Measurements from ENCODE around the gene PDZD7.

The PDZD7 gene

GRCh38 chr10:101031128-101031795, at the start of gene PDZD7, which contains the start of gene SFXN3:
PDZD7 (minus strand) TSS chr10:101031129; CDS start chr10:101030219, 910 bp downstream.
SFXN3 (plus strand) TSS chr10:101031234; CDS start chr10:101034695, 3,461 bp downstream.
- DNase-seq = peak; percentile 34 to 99 (median 90)

GRCh38 chr10:101079874-101080273, 48.9 kb upstream of the PDZD7 start:
- DNase-seq = no peak

GRCh38 chr10:101076630-101077029, 45.7 kb upstream of the PDZD7 start:
- DNase-seq = no peak

- no peak for DNase-seq
These were observed 44.8 kb upstream of the PDZD7 start for GRCh38 chr10:101075775-101076174.

- DNase-seq = no peak
These were observed 42.7 kb upstream of the PDZD7 start for GRCh38 chr10:101073631-101074030.

GRCh38 chr10:101072923-101073322, 42.0 kb upstream of the PDZD7 start:
- no peak for DNase-seq

GRCh38 chr10:101071885-101072433, 41.0 kb upstream of the PDZD7 start:
- no peak for DNase-seq

- peak in 1 of 56 donors; percentile 28 for DNase-seq
These were observed 40.4 kb upstream of the PDZD7 start for GRCh38 chr10:101071267-101071884.

GRCh38 chr10:101070098-101070497, 39.2 kb upstream of the PDZD7 start:
- DNase-seq = no peak

- no peak for DNase-seq
These were observed 38.5 kb upstream of the PDZD7 start for GRCh38 chr10:101069441-101069840.

- peak in 48 of 56 donors; percentile 3 to 79 (median 38) for DNase-seq
These were observed 36.6 kb upstream of the PDZD7 start for GRCh38 chr10:101067356-101068083.

- peak in 1 of 56 donors; percentile 28 for DNase-seq
These were observed 36.0 kb upstream of the PDZD7 start for GRCh38 chr10:101066896-101067355.

- peak in 16 of 56 donors; percentile 12 to 39 (median 16) for DNase-seq
These were observed 35.4 kb upstream of the PDZD7 start for GRCh38 chr10:101066146-101066895.

GRCh38 chr10:101065481-101066145, 34.7 kb upstream of the PDZD7 start:
- no peak for DNase-seq

- no peak for DNase-seq
These were observed 33.6 kb upstream of the PDZD7 start for GRCh38 chr10:101064415-101065030.

- no peak for DNase-seq
These were observed 32.9 kb upstream of the PDZD7 start for GRCh38 chr10:101063548-101064414.

- no peak for DNase-seq
These were observed 32.2 kb upstream of the PDZD7 start for GRCh38 chr10:101063050-101063525.

GRCh38 chr10:101062232-101063049, 31.5 kb upstream of the PDZD7 start:
- DNase-seq = peak in 6 of 56 donors; percentile 5 to 49 (median 17)
